SU-DHL-6 (cell line): ENCODE measurements around the gene CNTN5.

Experiments
- EZH2phosphoT487 ChIP-seq: fragments of 200-600 bp; sonication (generic), shearing (Covaris generic); conservative IDR thresholded peaks from 2 replicates; pipeline ENCODE4 v1.6.1; 2018; ENCODE audit warnings: mild to moderate bottlenecking, antibody characterized with exemption, low read length, moderate library complexity, mixed read lengths
- TF ChIP-seq, protein P1 (sequence below): fragments of 200-600 bp; sonication (generic); IDR thresholded peaks from one replicate; pipeline ENCODE4 v1.5.1; 2017; ENCODE audit warnings: antibody characterized with exemption, mild to moderate bottlenecking, low read length, moderate library complexity; ENCODE audit not compliant: insufficient read depth, poor library complexity, severe bottlenecking

- TF ChIP-seq, protein P1, sequence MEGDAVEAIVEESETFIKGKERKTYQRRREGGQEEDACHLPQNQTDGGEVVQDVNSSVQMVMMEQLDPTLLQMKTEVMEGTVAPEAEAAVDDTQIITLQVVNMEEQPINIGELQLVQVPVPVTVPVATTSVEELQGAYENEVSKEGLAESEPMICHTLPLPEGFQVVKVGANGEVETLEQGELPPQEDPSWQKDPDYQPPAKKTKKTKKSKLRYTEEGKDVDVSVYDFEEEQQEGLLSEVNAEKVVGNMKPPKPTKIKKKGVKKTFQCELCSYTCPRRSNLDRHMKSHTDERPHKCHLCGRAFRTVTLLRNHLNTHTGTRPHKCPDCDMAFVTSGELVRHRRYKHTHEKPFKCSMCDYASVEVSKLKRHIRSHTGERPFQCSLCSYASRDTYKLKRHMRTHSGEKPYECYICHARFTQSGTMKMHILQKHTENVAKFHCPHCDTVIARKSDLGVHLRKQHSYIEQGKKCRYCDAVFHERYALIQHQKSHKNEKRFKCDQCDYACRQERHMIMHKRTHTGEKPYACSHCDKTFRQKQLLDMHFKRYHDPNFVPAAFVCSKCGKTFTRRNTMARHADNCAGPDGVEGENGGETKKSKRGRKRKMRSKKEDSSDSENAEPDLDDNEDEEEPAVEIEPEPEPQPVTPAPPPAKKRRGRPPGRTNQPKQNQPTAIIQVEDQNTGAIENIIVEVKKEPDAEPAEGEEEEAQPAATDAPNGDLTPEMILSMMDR: no peak
- no peak for TF ChIP-seq EZH2phosphoT487
Observed at GRCh38 chr11:100009728-100010127, 989.0 kb downstream of the CNTN5 start.
